Panc1 (cell line): Measurements from ENCODE around the gene SLC38A1.

ENCODE experiments used
- CTCF ChIP-seq: fragments of 450-650 bp; IDR thresholded peaks from 2 replicates; pipeline ENCODE4 v1.5.1; 2017; ENCODE audit warnings: mild to moderate bottlenecking
- POLR2AphosphoS5 ChIP-seq: IDR thresholded peaks from 2 replicates; pipeline ENCODE4 v1.6.1; 2012; ENCODE audit warnings: mild to moderate bottlenecking, low read depth, low read length, moderate library complexity
- SIN3A ChIP-seq: IDR thresholded peaks from 2 replicates; pipeline ENCODE4 v1.6.1; 2012; ENCODE audit warnings: low read depth, mild to moderate bottlenecking, low read length, moderate library complexity, borderline replicate concordance; ENCODE audit not compliant: insufficient read depth

GRCh38 chr12:46145881-46146280 is 123.0 kb downstream of the SLC38A1 start:
- TF ChIP-seq CTCF (no peak), SIN3A (no peak), POLR2AphosphoS5 (no peak)
